Psoas muscle (tissue), 8 donors: ENCODE results near the gene HSP90AB1. TPM values are rescaled to one million over a fixed set of nuclear protein-coding genes. Genes with fewer than 3 reads are reported as not detected.

Source experiments
- ATAC-seq, 4 donors: fragments of 200-7000 bp; cut with Tn5 transposase; one replicate each; pipeline ENCODE4 v1.9.1; 2020; ENCODE audit warnings: moderate library complexity in 3 of 4, mild to moderate bottlenecking in 2 of 4
- DNase-seq, 2 donors: peaks; one replicate each; pipeline ENCODE4 v3.0.0-alpha.2; 2020
- H3K27ac ChIP-seq: fragments of 200-600 bp; one replicate; pipeline ENCODE4 v1.8.0; 2022
- H3K27me3 ChIP-seq, 3 donors: fragments of 200-600 bp in 1 of 3; one replicate each; pipeline versions ENCODE4 v1.6.1 to v1.8.0; 2013 to 2022; ENCODE audit warnings: low read length in 2 of 3, mild to moderate bottlenecking in 2 of 3, moderate library complexity in 1 of 3; ENCODE audit not compliant: insufficient read depth in 3 of 3
- H3K36me3 ChIP-seq, 2 donors: fragments of 200-600 bp in 1 of 2; one replicate each; pipeline versions ENCODE4 v1.6.1 to v1.8.0; 2013 to 2022; ENCODE audit warnings: low read depth in 1 of 2, mild to moderate bottlenecking in 1 of 2, moderate library complexity in 1 of 2; ENCODE audit not compliant: insufficient read depth in 1 of 2
- H3K4me1 ChIP-seq: fragments of 200-600 bp; one replicate; pipeline ENCODE4 v1.8.0; 2022
- H3K4me3 ChIP-seq: fragments of 200-600 bp; one replicate; pipeline ENCODE4 v1.8.0; 2022; ENCODE audit warnings: mild to moderate bottlenecking
- H3K9me3 ChIP-seq: fragments of 200-600 bp; one replicate; pipeline ENCODE4 v1.8.0; 2022
- WGBS, 3 donors: extraction: QIAGEN DNeasy Blood & Tissue Kit; methylation state at CpG; one replicate each; pipeline versions ENCODE4 v1.1.6 to v1.1.7; 2013; 5-methylcytosine and 5-hydroxymethylcytosine counted together
- intact Hi-C, 2 donors: fragments of 100-400 bp; cut with DNase I; formaldehyde crosslinking; loops; one replicate each; pipeline versions ENCODE4 v1.11.0 to v1.14.2; 2022
- polyA plus RNA-seq, 3 donors: library from polyadenylated mRNA; stranded (reverse); fragments of 200-250 nt; gene quantifications; one replicate each; pipeline ENCODE4 v1.2.3, GENCODE V29; 2013
- total RNA-seq, 4 donors: library from RNA; stranded (reverse); fragmentation: NEBNext Ultra II Directional in 2 of 4; extraction: Animal tissue kit (Norgen Biotek cat#: 25700) in 2 of 4; gene quantifications; one replicate each; pipeline versions ENCODE4 v1.2.1 to v1.2.4, GENCODE V29; 2021 to 2023
- TF ChIP-seq, protein P1 (sequence below): fragments of 200-600 bp; IDR thresholded peaks from one replicate; pipeline ENCODE4 v1.8.0; 2022; ENCODE audit warnings: antibody characterized with exemption
- donor health status: healthy with polysubstance abuse.
- donor health status: DM: no; HTN: no; CAD: no; lungs with moderate emphysema.
- donor health status: Bipolar disorder and iron deficiency.
- donor health status: healthy.
- donor health status: DM: yes; HTN: yes; CAD: no.
- donor health status: DM: no; HTN: no; CAD: no.
- donor health status: DM: no; HTN: no; CAD: no.
- donor health status: DM: yes; HTN: yes; CAD: no.

The HSP90AB1 gene
- total and polyA plus RNA-seq, 7 donors, result 743 to 1,595 (median 1,150) TPM

DNA sequence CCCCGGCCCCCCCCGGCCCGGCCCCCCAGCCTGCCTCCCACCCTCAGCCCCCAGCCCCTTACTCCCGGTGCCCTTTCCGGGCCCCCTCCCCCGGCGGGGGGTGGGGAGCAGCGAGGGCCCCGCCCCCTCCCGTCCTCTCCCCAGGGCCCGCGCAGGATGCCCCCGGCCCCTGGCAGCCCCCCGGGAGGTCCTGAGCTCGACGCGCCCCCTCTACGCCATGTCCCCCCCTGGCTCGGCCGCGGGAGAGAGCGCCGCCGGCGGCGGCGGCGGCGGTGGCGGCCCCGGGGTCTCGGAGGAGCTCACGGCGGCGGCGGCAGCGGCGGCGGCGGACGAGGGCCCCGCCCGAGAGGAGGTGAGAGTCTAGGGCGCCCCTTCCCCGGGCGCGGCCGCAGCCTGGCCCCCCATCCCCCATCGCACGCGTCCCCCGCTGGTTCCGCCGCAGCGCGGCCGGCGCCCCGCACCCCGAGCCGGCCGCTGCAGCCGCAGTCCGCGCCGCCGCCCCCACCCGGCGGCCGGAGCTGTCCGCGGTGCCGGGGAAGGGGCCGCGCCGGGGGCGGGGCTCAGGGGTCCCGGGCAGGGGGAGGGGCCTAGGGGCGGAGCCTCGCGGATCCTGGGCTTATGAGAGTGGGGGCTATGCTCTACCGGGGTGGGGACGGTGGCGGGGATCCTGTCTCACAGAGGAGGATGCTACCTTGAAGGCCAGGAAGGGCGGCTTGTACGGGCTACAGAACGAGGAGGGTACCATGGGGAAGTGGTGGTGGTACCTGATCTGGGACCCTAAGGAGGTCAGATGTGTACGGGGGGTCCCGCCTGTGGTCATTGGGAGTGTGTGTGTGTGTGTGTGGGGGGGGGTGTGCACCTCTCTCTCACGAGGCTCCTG, 23.9 kb downstream of the HSP90AB1 start:
- no peaks in the 10 kb centered on the region for H3K36me3 ChIP-seq
- TF ChIP-seq, protein P1, sequence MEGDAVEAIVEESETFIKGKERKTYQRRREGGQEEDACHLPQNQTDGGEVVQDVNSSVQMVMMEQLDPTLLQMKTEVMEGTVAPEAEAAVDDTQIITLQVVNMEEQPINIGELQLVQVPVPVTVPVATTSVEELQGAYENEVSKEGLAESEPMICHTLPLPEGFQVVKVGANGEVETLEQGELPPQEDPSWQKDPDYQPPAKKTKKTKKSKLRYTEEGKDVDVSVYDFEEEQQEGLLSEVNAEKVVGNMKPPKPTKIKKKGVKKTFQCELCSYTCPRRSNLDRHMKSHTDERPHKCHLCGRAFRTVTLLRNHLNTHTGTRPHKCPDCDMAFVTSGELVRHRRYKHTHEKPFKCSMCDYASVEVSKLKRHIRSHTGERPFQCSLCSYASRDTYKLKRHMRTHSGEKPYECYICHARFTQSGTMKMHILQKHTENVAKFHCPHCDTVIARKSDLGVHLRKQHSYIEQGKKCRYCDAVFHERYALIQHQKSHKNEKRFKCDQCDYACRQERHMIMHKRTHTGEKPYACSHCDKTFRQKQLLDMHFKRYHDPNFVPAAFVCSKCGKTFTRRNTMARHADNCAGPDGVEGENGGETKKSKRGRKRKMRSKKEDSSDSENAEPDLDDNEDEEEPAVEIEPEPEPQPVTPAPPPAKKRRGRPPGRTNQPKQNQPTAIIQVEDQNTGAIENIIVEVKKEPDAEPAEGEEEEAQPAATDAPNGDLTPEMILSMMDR, result no peak
- H3K4me1 ChIP-seq, result no peaks in the 10 kb centered on the region
- H3K27me3 ChIP-seq, result peaks cover 0 to 33% (median 15%) of the 10 kb centered on the region in 3 donors
- WGBS, 3 donors, result 2 to 9% (median 2%) methylated on average over 16 to 83 of the region's 90 CpGs
- no peaks in the 10 kb centered on the region for H3K9me3 ChIP-seq
- DNase-seq (peak in 1 of 2 donors; percentile 42), ATAC-seq (no peak)
- H3K27ac ChIP-seq, result no peak overlapping the region
- H3K4me3 ChIP-seq, result peak overlapping the region; percentile 44
- intact Hi-C loops, result no loop called here

DNA sequence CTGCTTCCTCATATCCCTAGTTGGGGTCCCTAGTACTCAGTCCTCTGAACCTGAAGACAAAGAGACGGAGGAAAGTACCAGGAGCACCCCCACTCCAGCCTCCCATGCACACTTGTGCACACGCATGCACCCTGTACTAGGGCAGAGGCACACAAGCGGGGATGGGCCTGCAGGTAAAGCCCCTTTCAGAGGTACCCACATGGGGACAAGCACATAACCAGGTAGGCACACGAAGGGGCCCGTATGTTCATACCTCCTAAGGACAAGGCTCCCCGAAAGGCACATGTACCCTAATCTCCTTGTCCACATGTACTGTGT, 24.5 kb downstream of the HSP90AB1 start:
- Histone ChIP-seq H3K9me3 (no peaks in the 10 kb centered on the region), H3K4me1 (no peaks in the 10 kb centered on the region), H3K36me3 (no peaks in the 10 kb centered on the region), H3K4me3 (no peak overlapping the region), H3K27ac (no peak overlapping the region), H3K27me3 (peaks cover 0 to 34% (median 15%) of the 10 kb centered on the region in 3 donors)
- DNase-seq (peak in 1 of 2 donors; percentile 12), ATAC-seq (no peak)
- intact Hi-C loops, result no loop called here
- TF ChIP-seq, protein P1, result no peak
- WGBS, 3 donors, result 83 to 89% (median 89%) methylated on average over 6 of the region's 6 CpGs

DNA sequence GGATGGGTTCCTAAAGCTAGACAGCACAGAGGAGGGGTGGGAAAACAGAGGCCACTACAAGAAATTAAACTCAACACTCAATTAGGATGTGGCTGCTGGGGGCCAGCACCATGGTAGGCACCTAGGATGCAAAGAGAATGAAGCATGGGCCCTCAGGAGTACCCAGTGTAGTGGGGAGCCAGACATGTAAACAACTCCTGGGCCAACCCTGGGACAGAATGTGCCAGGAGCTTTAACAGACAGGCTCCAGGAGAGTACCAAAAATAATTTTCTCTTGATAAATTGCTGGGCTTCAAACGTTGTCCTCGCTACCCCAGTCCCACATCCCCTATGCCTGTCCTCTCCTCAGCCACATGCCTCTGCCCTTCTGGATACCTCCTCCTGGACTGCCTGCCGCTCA, 25.0 kb downstream of the HSP90AB1 start:
- no peak for DNase-seq
- no peaks in the 10 kb centered on the region for H3K9me3 ChIP-seq
- intact Hi-C loops, result no loop called here
- no peak for ATAC-seq
- no peaks in the 10 kb centered on the region for H3K4me1 ChIP-seq
- H3K4me3 ChIP-seq, result no peak overlapping the region
- H3K27me3 ChIP-seq, result peaks cover 0 to 39% (median 15%) of the 10 kb centered on the region in 3 donors
- no peaks in the 10 kb centered on the region for H3K36me3 ChIP-seq
- H3K27ac ChIP-seq, result no peak overlapping the region
- WGBS, 3 donors, result 47 to 60% (median 56%) methylated on average over 3 of the region's 3 CpGs
- TF ChIP-seq, protein P1, result no peak

DNA sequence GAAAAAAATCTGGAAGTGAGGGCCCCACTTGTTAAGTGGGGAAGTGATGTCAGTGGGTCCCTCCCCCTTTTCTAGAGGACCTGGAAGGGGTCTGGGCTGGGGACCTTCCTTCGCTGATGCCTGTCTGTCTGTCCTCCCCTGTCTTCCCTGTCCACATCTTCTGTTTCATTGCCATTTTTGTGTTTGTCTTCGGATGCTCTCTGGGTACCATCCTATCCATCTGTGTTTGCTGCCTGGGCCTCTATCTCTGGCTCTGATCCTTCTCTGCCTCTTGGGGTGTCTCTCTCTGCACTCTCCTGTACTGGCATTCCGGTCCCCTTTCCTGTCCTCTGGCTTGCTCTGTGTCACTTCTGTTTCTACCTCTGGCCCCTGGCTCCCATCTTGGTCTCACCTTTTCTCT, 25.6 kb downstream of the HSP90AB1 start:
- Histone ChIP-seq H3K4me1 (no peaks in the 10 kb centered on the region), H3K4me3 (no peak overlapping the region), H3K27me3 (peaks cover 0 to 41% (median 15%) of the 10 kb centered on the region in 3 donors), H3K36me3 (no peaks in the 10 kb centered on the region), H3K9me3 (no peaks in the 10 kb centered on the region), H3K27ac (no peak overlapping the region)
- TF ChIP-seq, protein P1, result no peak
- DNase-seq (no peak), ATAC-seq (no peak)
- intact Hi-C loops, result no loop called here
- WGBS, 3 donors, result 86 to 93% (median 91%) methylated on average over 3 of the region's 3 CpGs
